ENCODE results near the gene SLC17A5. TPM values are rescaled to one million over a fixed set of nuclear protein-coding genes. Genes with fewer than 3 reads are reported as not detected.
"Not testable (repeated sequence)": the region's sequence is repeated elsewhere in the genome, so short reads cannot be mapped to it uniquely, and the experiment has no call there.

Gene SLC17A5
- total and polyA plus RNA-seq, 12 donors, result 1.5 to 20.3 (median 12.8) TPM

DNA sequence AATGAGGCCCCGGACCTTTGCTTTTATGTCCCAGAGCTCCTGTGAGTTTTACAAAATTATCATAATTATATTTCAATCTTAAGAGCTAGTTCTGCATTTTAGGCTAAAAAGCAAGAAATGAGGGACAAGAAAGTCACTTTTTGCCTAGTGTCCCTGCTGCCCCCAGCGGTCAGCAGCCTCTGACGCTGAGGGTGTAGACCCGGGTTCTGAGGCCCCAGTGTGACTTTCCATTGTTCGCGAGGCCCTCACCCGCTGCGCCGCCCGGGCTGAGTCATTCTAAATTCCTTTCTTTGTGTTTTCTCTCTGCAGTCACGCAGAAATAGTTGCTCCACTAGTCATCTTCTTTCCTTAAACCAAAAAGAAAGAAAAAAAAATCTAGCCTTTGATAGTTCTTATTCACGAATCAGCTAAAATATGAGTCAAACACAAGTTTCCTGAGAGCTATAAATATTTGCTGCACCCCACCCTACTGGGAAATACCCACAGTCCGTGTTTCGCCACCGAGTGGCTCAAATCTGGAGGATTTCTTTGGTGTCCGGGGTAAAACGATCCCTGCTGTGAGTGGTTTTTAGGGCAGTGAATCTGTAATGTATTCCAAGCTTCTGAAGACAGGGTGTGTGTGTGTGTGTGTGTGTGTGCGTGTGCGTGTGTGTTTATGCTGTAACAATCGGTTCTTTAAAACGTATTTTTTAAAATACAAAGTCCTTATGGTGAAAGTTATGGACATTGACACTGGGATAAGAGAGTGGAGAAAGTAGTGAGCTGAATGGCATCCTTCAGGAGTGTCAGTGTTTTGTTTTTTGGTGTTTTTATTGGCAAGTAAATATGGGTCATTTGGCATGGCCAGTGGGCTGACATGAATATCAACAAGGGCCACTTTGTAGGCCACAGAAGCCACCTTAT is 73.3 kb downstream of the SLC17A5 start:
- TF ChIP-seq, protein P1, sequence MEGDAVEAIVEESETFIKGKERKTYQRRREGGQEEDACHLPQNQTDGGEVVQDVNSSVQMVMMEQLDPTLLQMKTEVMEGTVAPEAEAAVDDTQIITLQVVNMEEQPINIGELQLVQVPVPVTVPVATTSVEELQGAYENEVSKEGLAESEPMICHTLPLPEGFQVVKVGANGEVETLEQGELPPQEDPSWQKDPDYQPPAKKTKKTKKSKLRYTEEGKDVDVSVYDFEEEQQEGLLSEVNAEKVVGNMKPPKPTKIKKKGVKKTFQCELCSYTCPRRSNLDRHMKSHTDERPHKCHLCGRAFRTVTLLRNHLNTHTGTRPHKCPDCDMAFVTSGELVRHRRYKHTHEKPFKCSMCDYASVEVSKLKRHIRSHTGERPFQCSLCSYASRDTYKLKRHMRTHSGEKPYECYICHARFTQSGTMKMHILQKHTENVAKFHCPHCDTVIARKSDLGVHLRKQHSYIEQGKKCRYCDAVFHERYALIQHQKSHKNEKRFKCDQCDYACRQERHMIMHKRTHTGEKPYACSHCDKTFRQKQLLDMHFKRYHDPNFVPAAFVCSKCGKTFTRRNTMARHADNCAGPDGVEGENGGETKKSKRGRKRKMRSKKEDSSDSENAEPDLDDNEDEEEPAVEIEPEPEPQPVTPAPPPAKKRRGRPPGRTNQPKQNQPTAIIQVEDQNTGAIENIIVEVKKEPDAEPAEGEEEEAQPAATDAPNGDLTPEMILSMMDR (IDR thresholded peaks at IDR 0.05), result peak; percentile 16 to 54 (median 48)
- TF ChIP-seq POLR2A (IDR thresholded peaks at IDR 0.05), result peak in 1 of 2 donors; percentile 79
- Histone ChIP-seq H3K4me1 (replicated peaks in 1 of 2) (peaks cover 29 to 35% of the 10 kb centered on the region in 2 donors), H3K9me3 (replicated peaks in 1 of 3) (no peaks in the 10 kb centered on the region), H3K27ac (peak overlapping the region; percentile 74 to 97 (median 94)), H3K4me3 (peak overlapping the region in 2 of 4 donors; percentile 15 to 38), H3K27me3 (no peaks in the 10 kb centered on the region), H3K36me3 (replicated peaks in 1 of 2) (no peaks in the 10 kb centered on the region)
- peak; percentile 78 to 95 (median 94) for DNase-seq
- intact Hi-C loops (cut with DNase I), result loop anchor here in 1 of 2 donors (10.0 kb wide), 1 partner anchor 56 kb away; the partner anchor contains the start of gene EEF1A1
- WGBS, 4 donors, result 2 to 4% (median 3%) methylated on average over 21 of the region's 21 CpGs

DNA sequence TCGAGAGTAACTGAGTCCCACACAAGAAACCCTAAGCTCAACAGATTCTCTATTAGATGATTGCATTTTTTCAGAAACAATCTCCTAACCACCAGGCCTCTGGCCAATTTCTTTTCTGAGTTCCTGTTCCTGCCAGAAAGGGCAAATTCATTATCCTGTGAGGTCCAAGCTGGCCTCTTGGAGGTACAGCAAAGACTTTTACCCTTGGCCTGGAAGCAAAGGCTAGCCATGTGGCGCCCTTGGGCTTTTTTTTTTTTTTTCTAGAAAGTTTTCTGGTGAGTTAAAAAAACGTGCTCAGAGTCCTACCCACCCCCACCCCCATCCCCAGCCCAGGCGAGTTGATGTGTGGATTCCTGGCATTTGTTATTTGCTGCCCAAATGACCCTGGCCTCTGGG is 73.9 kb downstream of the SLC17A5 start:
- WGBS, 4 donors, result 2 to 12% (median 6%) methylated on average over 4 of the region's 4 CpGs
- Histone ChIP-seq H3K9me3 (replicated peaks in 1 of 3) (no peaks in the 10 kb centered on the region), H3K27ac (peak overlapping the region; percentile 74 to 97 (median 94)), H3K4me1 (replicated peaks in 1 of 2) (peaks cover 24 to 28% of the 10 kb centered on the region in 2 donors), H3K4me3 (peak overlapping the region in 1 of 4 donors; percentile 38), H3K36me3 (replicated peaks in 1 of 2) (no peaks in the 10 kb centered on the region), H3K27me3 (no peaks in the 10 kb centered on the region)
- DNase-seq, result peak; percentile 59 to 87 (median 76)
- TF ChIP-seq, protein P1 (IDR thresholded peaks at IDR 0.05), result no peak
- no peak for TF ChIP-seq POLR2A (IDR thresholded peaks at IDR 0.05)
- intact Hi-C loops (cut with DNase I), result loop anchor here in 1 of 2 donors (10.0 kb wide), 1 partner anchor 55 kb away; the partner anchor contains the start of gene EEF1A1

DNA sequence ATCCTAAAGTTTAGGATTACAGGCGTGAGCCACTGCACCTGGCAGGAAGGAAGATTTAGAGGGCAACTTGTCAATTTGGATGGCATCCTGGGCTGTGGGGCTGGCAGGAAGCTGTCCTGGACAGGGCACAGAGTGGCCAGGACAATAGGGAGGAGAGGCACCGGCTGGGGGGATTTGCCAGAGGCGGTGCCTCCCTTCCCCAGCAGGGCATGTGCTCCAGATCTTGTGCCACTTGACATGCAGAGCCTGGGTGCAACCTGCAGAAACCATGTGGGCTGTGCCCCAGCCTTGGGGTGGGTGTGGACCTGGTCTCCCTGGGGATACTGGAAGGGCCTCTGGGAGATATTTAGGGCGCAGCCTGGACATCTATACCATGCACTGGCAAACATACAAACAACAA is 74.4 kb downstream of the SLC17A5 start:
- intact Hi-C loops (cut with DNase I), result no loop called here
- Histone ChIP-seq H3K27ac (peak overlapping the region; percentile 74 to 97 (median 94)), H3K36me3 (replicated peaks in 1 of 2) (no peaks in the 10 kb centered on the region), H3K27me3 (no peaks in the 10 kb centered on the region), H3K4me1 (replicated peaks in 1 of 2) (peaks cover 24 to 27% of the 10 kb centered on the region in 2 donors), H3K4me3 (no peak overlapping the region), H3K9me3 (replicated peaks in 1 of 3) (no peaks in the 10 kb centered on the region)
- WGBS, 4 donors, result 65 to 74% (median 72%) methylated on average over 3 to 4 of the region's 4 CpGs
- peak; percentile 9 to 60 (median 35) for DNase-seq
- TF ChIP-seq, protein P1 (IDR thresholded peaks at IDR 0.05), result peak in 1 of 6 experiments; percentile 6
- no peak for TF ChIP-seq POLR2A (IDR thresholded peaks at IDR 0.05)

DNA sequence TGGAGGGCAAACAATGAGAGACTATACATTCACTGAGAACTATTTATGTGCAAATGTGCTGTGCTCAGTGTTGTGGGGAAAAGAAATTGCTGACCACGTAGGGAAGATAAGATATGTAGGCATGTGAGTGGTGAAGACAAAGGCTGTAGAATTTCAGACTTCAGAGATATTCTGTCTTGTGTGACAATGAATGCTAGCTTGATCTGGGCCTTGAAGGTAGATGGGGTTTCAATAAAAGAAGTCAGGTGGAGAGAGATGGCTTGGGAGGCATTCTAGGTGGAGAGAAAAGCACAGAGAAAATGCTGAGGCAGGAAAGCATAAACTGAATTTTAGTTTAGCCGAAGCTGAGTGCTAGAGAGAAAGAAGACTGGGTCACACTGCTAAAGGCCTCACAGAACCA is 76.1 kb downstream of the SLC17A5 start:
- TF ChIP-seq, protein P1 (IDR thresholded peaks at IDR 0.05), result no peak
- no peak for TF ChIP-seq POLR2A (IDR thresholded peaks at IDR 0.05)
- H3K27me3 ChIP-seq, result no peaks in the 10 kb centered on the region
- H3K4me3 ChIP-seq, result no peak overlapping the region
- WGBS, 4 donors, result 84 to 91% (median 87%) methylated on average over 2 of the region's 2 CpGs
- H3K36me3 ChIP-seq (replicated peaks in 1 of 2), result no peaks in the 10 kb centered on the region
- H3K9me3 ChIP-seq (replicated peaks in 1 of 3), result no peaks in the 10 kb centered on the region
- intact Hi-C loops (cut with DNase I), result no loop called here
- no peak for DNase-seq
- H3K4me1 ChIP-seq (replicated peaks in 1 of 2), result peaks cover 24 to 27% of the 10 kb centered on the region in 2 donors
- no peak overlapping the region for H3K27ac ChIP-seq

DNA sequence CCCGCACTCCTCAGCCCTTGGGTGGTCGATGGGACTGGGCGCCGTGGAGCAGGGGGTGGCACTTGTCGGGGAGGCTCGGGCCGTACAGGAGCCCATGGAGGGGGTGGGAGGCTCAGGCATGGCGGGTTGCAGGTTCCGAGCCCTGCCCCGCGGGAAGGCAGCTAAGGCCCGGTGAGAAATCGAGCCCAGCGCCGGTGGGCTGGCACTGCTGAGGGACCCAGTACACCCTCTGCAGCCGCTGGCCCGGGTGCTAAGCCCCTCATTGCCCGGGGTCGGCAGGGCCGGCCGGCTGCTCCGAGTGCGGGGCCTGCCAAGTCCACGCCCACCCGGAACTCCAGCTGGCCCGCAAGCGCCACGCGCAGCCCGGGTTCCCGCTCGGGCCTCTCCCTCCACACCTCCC is 81.3 kb downstream of the SLC17A5 start:
- WGBS, 4 donors, result 88 to 97% (median 95%) methylated on average over 4 to 32 of the region's 32 CpGs
- intact Hi-C loops (cut with DNase I), result loop anchor here in 1 of 2 donors (5.0 kb wide), 1 partner anchor 45 kb away; no protein-coding TSS in a partner anchor

DNA sequence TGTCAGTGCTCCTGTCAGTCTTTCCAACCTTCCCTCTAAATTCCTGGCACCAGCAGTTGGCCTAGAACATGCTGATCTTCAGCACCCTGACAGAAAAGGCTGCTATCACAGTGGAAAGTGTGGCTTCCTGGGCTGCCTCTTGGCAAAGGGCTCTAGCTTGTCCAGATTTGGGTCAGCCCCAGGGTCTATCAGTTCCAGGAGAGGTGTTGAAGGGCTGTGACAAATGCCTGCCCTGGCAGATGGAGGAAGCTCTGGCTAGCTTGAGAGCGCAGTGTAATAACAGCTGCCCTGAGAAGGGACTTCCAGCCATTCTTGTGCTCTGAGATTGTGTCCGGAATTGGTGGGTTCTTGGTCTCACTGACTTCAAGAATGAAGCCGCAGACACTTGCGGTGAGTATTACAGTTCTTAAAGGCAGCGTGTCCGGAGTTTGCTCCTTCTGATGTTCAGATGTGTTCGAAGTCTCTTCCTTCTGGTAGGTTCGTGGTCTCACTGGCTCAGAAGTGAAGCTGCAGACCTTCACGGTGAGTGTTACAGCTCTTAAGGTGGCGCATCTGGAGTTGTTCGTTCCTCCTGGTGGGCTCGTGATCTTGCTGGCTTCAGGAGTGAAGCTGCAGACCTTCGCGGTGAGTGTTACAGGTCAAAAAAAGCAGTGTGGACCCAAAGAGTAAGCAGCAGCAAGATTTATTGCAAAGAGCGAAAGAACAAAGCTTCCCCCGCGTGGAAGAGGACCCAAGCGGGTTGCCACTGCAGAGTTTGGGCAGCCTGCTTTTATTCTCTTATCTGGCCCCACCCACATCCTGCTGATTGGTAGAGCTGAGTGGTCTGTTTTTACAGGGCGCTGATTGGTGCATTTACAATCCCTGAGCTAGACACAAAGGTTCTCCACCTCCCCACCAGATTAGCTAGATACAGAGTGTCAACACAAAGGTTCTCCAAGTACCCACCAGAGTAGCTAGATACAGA is 82.3 kb downstream of the SLC17A5 start:
- intact Hi-C loops (cut with DNase I), result loop anchor here in 1 of 2 donors (5.0 kb wide), 1 partner anchor 44 kb away; no protein-coding TSS in a partner anchor
- 87 to 90% (median 88%) methylated on average over 17 to 19 of the region's 19 CpGs for WGBS, 4 donors
- H3K27ac ChIP-seq; H3K9me3 ChIP-seq (replicated peaks in 1 of 3); H3K4me1 ChIP-seq (replicated peaks in 1 of 2); H3K4me3 ChIP-seq; H3K36me3 ChIP-seq (replicated peaks in 1 of 2); H3K27me3 ChIP-seq: not testable (repeated sequence)
- peak in 4 of 7 donors; percentile 16 to 57 (median 32) for DNase-seq

More for the DNA sequence above, 81.3 kb downstream of the SLC17A5 start:
- DNase-seq; H3K36me3 ChIP-seq (replicated peaks in 1 of 2); H3K4me1 ChIP-seq (replicated peaks in 1 of 2); H3K9me3 ChIP-seq (replicated peaks in 1 of 3); H3K4me3 ChIP-seq; H3K27me3 ChIP-seq; H3K27ac ChIP-seq: not testable (repeated sequence)

Data from adrenal gland (tissue), 12 donors.